ENCODE measurements around the gene ENTREP3.
"Not testable (repeated sequence)": the region's sequence is repeated elsewhere in the genome, so short reads cannot be mapped to it uniquely, and the experiment has no call there.

Gene ENTREP3

GRCh38 chr1:155220211-155220965, 34.9 kb downstream of the ENTREP3 start:
- not testable (repeated sequence) for DNase-seq

- peak; percentile 75 for DNase-seq
Observed at GRCh38 chr1:155219592-155220031, 35.7 kb downstream of the ENTREP3 start.

- DNase-seq = peak; percentile 85
Observed at GRCh38 chr1:155218854-155219591, 36.3 kb downstream of the ENTREP3 start.

- not testable (repeated sequence) for DNase-seq
Observed at GRCh38 chr1:155214702-155215101, 40.6 kb downstream of the ENTREP3 start.

- not testable (repeated sequence) for DNase-seq
Observed at GRCh38 chr1:155212051-155212440, 43.2 kb downstream of the ENTREP3 start.

- peak; percentile 10 for DNase-seq
Observed at GRCh38 chr1:155211381-155212050, 43.8 kb downstream of the ENTREP3 start.

- DNase-seq = no peak
Observed at GRCh38 chr1:155210314-155211104, 44.8 kb downstream of the ENTREP3 start.

- DNase-seq = no peak
Observed at GRCh38 chr1:155209312-155209721, 46.0 kb downstream of the ENTREP3 start.

- peak; percentile 84 for DNase-seq
Observed at GRCh38 chr1:155208541-155209311, 46.6 kb downstream of the ENTREP3 start, which contains the start of gene MTX1. Gene MTX1, plus strand, starts transcription at chr1:155208695. Its CDS starts 110 bp downstream, at chr1:155208805.

GRCh38 chr1:155207806-155208540, 47.3 kb downstream of the ENTREP3 start, which contains the start of gene THBS3:
Gene THBS3, minus strand, starts transcription at chr1:155207897. Its CDS starts 21 bp downstream, at chr1:155207876.
- peak; percentile 40 for DNase-seq

- DNase-seq = peak; percentile 73
Observed at GRCh38 chr1:155206891-155207805, 48.1 kb downstream of the ENTREP3 start.

GRCh38 chr1:155205969-155206593, 49.2 kb downstream of the ENTREP3 start:
- no peak for DNase-seq

- DNase-seq = no peak
Observed at GRCh38 chr1:155205035-155205434, 50.2 kb downstream of the ENTREP3 start.

- DNase-seq = no peak
Observed at GRCh38 chr1:155202731-155203515, 52.4 kb downstream of the ENTREP3 start.

GRCh38 chr1:155202198-155202597, 53.1 kb downstream of the ENTREP3 start:
- DNase-seq = no peak

- no peak for DNase-seq
Observed at GRCh38 chr1:155200920-155201319, 54.4 kb downstream of the ENTREP3 start.

- DNase-seq = no peak
Observed at GRCh38 chr1:155199792-155200191, 55.5 kb downstream of the ENTREP3 start.

- DNase-seq = no peak
Observed at GRCh38 chr1:155198547-155198906, 56.8 kb downstream of the ENTREP3 start.
